Measurements from ENCODE around the gene PRRC2B. TPM values are rescaled to one million over a fixed set of nuclear protein-coding genes. Genes with fewer than 3 reads are reported as not detected.

Gene PRRC2B
- total RNA-seq, 1 experiment from 2014 or later: 170 TPM

DNA sequence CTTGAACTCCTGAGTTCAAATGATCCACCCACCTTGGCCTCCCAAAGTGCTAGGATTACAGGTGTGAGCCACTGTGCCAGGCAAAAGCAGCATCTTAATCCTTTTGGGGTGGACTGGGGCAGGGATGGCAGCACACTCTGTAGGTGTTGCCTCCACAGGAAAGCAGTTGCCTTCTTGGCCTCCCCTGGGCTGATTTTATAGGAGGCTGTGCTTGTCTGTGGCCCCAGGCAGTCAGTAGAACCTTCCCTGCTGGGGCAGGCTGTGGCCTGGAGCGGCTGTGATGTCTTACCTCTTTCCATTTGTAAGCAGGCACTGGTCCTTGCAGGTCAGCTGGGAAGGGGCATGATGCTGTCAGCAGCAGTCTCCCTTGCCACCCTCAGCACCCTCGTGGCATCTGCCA, 49.8 kb downstream of the PRRC2B start:
- H3K79me2 ChIP-seq (ENCODE audit: insufficient read depth, low read length): peaks cover 77% of the 10 kb centered on the region
- ATAC-seq: no peak
- RAD21 ChIA-PET (ENCODE audit: low non-redundant PET in 1 of 2, low total read pairs in 2 of 2, uncharacterized antibody in 2 of 2, unreplicated experiment in 2 of 2): no interaction called here
- H3K9me3 ChIP-seq (ENCODE audit: control insufficient read depth in 1 of 2, insufficient read depth in 1 of 2, low read depth in 1 of 2, low read length in 2 of 2): no peaks in the 10 kb centered on the region
- POLR2A ChIA-PET: no interaction called here
- no peak for DNase-seq (ENCODE audit: low read depth, low spot score)
- H3K36me3 ChIP-seq (ENCODE audit: control insufficient read depth in 1 of 2, insufficient read depth in 2 of 2, low read length in 2 of 2): peaks cover 51 to 63% of the 10 kb centered on the region in 2 experiments
- H3K4me3 ChIP-seq (replicated peaks in 1 of 2; ENCODE audit: low read depth in 1 of 2, low read length in 2 of 2): no peak overlapping the region
- no peak overlapping the region for H2AFZ ChIP-seq (ENCODE audit: low read depth, low read length, poor library complexity, severe bottlenecking)
- no peaks in the 10 kb centered on the region for H3K27me3 ChIP-seq (ENCODE audit: insufficient read depth, low read length)
- peaks cover 8% of the 10 kb centered on the region; the same call in 1 of the 2 replicates for H4K20me1 ChIP-seq (ENCODE audit: insufficient read depth)
- H3K4me2 ChIP-seq (ENCODE audit: low read length): no peak overlapping the region
- intact Hi-C loops (cut with micrococcal nuclease): no loop called here
- no peaks in the 10 kb centered on the region for H3K9me2 ChIP-seq (ENCODE audit: insufficient read depth)
- no TSS peak for BruUV-seq (replicated peaks)
- H3K27ac ChIP-seq (ENCODE audit: low read depth, low read length): no peak overlapping the region
- H3K9ac ChIP-seq (ENCODE audit: low read length): no peak overlapping the region
- TF ChIP-seq SIN3A (IDR thresholded peaks at IDR 0.05; ENCODE audit: low read depth) (no peak), CBX3 (IDR thresholded peaks at IDR 0.05; ENCODE audit: low read depth) (no peak), SRF (IDR thresholded peaks at IDR 0.05; ENCODE audit: low read depth) (no peak), MAX (IDR thresholded peaks at IDR 0.05) (no peak), RAD21 (IDR thresholded peaks at IDR 0.05; ENCODE audit: low read depth) (no peak), CEBPB (IDR thresholded peaks at IDR 0.05; ENCODE audit: low read depth) (no peak), EGR1 (IDR thresholded peaks at IDR 0.05; ENCODE audit: low read depth) (no peak), ELF1 (IDR thresholded peaks at IDR 0.05; ENCODE audit: borderline replicate concordance, low read depth) (no peak), POLR2A (IDR thresholded peaks at IDR 0.05; ENCODE audit: borderline replicate concordance, extremely low read depth, insufficient read depth, insufficient read length) (no peak), ATF3 (IDR thresholded peaks at IDR 0.05) (no peak), REST (IDR thresholded peaks at IDR 0.05; ENCODE audit: low read depth) (no peak), TCF7L2 (IDR thresholded peaks at IDR 0.05; ENCODE audit: borderline replicate concordance, extremely low read depth, insufficient read depth, insufficient read length) (no peak), POLR2AphosphoS5 (IDR thresholded peaks at IDR 0.05; ENCODE audit: low read depth, low read length) (no peak), YY1 (IDR thresholded peaks at IDR 0.05; ENCODE audit: extremely low read depth, insufficient replicate concordance, low read depth, low read length) (no peak), EZH2phosphoT487 (IDR thresholded peaks at IDR 0.05; ENCODE audit: borderline replicate concordance) (no peak), JUND (IDR thresholded peaks at IDR 0.05) (no peak), CTCF (IDR thresholded peaks at IDR 0.05 in 2 of 3, conservative IDR thresholded peaks at IDR 0.05 in 1 of 3; ENCODE audit: borderline replicate concordance in 1 of 3, insufficient read depth in 1 of 3, low read depth in 2 of 3, low read length in 2 of 3) (no peak), EZH2 (IDR thresholded peaks at IDR 0.05) (no peak), FOSL1 (IDR thresholded peaks at IDR 0.05; ENCODE audit: low read depth) (no peak)
- CTCF ChIA-PET: no interaction called here
- no peaks in the 10 kb centered on the region for H3K4me1 ChIP-seq (ENCODE audit: control insufficient read depth in 1 of 2, insufficient read depth in 2 of 2, low read length in 2 of 2)

Data from HCT116 (cell line).